ENCODE data around the gene IL1RN.

Gene IL1RN

GRCh38 chr2:113181258-113182051 is 54.1 kb downstream of the IL1RN start:
- Histone ChIP-seq H3K9me3 (ENCODE audit: low read length) (no peaks in the 10 kb centered on the region), H3K4me3 (ENCODE audit: low read depth in 1 of 2, low read length in 2 of 2) (no peak overlapping the region), H3K27me3 (ENCODE audit: control insufficient read depth in 1 of 2, insufficient read depth in 2 of 2, low read length in 2 of 2) (no peaks in the 10 kb centered on the region), H3K36me3 (ENCODE audit: insufficient read depth, low read length) (no peaks in the 10 kb centered on the region), H3K4me1 (ENCODE audit: insufficient read depth, low read length) (no peaks in the 10 kb centered on the region), H3K27ac (ENCODE audit: low read depth, low read length) (no peak overlapping the region), H3K9ac (ENCODE audit: low read length) (no peak overlapping the region)

- Histone ChIP-seq H3K9ac (ENCODE audit: low read length) (no peak overlapping the region), H3K27me3 (ENCODE audit: control insufficient read depth in 1 of 2, insufficient read depth in 2 of 2, low read length in 2 of 2) (no peaks in the 10 kb centered on the region), H3K27ac (ENCODE audit: low read depth, low read length) (no peak overlapping the region), H3K4me1 (ENCODE audit: insufficient read depth, low read length) (no peaks in the 10 kb centered on the region), H3K36me3 (ENCODE audit: insufficient read depth, low read length) (no peaks in the 10 kb centered on the region), H3K9me3 (ENCODE audit: low read length) (no peaks in the 10 kb centered on the region), H3K4me3 (ENCODE audit: low read depth in 1 of 2, low read length in 2 of 2) (no peak overlapping the region)
Observed at GRCh38 chr2:113182471-113183260, 55.3 kb downstream of the IL1RN start.

DNA sequence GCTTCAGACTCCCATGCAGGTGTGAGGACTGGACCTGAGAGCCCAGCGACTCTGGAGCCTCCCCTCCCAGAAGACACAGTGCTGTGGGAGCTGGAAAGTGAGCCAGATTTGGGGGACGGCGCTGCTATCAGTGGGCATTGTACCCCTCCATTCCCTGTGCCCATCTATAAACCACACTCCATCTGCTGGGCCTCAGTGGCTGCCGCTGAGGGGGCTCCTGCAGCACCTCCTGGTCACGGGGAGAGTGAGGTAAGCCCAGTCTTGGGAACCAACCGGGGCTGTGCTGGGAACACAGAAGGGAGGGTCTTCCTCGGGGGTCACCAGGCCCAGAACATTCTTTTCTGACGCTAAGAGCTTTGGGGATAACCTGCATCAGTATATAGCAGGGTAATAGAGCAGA is 55.9 kb downstream of the IL1RN start:
- H3K4me3 ChIP-seq (ENCODE audit: low read depth in 1 of 2, low read length in 2 of 2), result no peak overlapping the region
- no peaks in the 10 kb centered on the region for H3K4me1 ChIP-seq (ENCODE audit: insufficient read depth, low read length)
- no peaks in the 10 kb centered on the region for H3K27me3 ChIP-seq (ENCODE audit: control insufficient read depth in 1 of 2, insufficient read depth in 2 of 2, low read length in 2 of 2)
- no peak overlapping the region for H3K9ac ChIP-seq (ENCODE audit: low read length)
- H3K27ac ChIP-seq (ENCODE audit: low read depth, low read length), result no peak overlapping the region
- H3K9me3 ChIP-seq (ENCODE audit: low read length), result no peaks in the 10 kb centered on the region
- H3K36me3 ChIP-seq (ENCODE audit: insufficient read depth, low read length), result no peaks in the 10 kb centered on the region
